ENCODE results near the gene PROB1. TPM values are rescaled to one million over a fixed set of nuclear protein-coding genes. Genes with fewer than 3 reads are reported as not detected.
"Not testable (repeated sequence)": the region's sequence is repeated elsewhere in the genome, so short reads cannot be mapped to it uniquely, and the experiment has no call there.

The PROB1 gene
- polyA plus RNA-seq, 3 donors = 0.32 to 1.3 (median 1.0) TPM

- H3K27ac ChIP-seq (ENCODE audit: low read depth, low read length) = no peak overlapping the region
Observed at GRCh38 chr5:139415869-139416268, 21.0 kb upstream of the PROB1 start.

GRCh38 chr5:139415221-139415861, 20.4 kb upstream of the PROB1 start:
- WGBS, 3 donors = 53 to 68% (median 64%) methylated on average over 8 of the region's 8 CpGs

GRCh38 chr5:139414581-139415130, 19.8 kb upstream of the PROB1 start:
- 72 to 82% (median 79%) methylated on average over 9 of the region's 9 CpGs for WGBS, 3 donors
- H3K27ac ChIP-seq (ENCODE audit: low read depth, low read length) = no peak overlapping the region

More at GRCh38 chr5:139415221-139415861, 20.4 kb upstream of the PROB1 start:
- H3K27ac ChIP-seq (ENCODE audit: low read depth, low read length) = no peak overlapping the region

GRCh38 chr5:139413963-139414362, 19.1 kb upstream of the PROB1 start:
- 77 to 89% (median 83%) methylated on average over 6 of the region's 6 CpGs for WGBS, 3 donors
- H3K27ac ChIP-seq (ENCODE audit: low read depth, low read length) = no peak overlapping the region

GRCh38 chr5:139413153-139413552, 18.2 kb upstream of the PROB1 start:
- no peak overlapping the region for H3K27ac ChIP-seq (ENCODE audit: low read depth, low read length)

GRCh38 chr5:139410993-139411828, 16.3 kb upstream of the PROB1 start:
- no peak overlapping the region for H3K27ac ChIP-seq (ENCODE audit: low read depth, low read length)
- 68 to 82% (median 79%) methylated on average over 17 of the region's 17 CpGs for WGBS, 3 donors

More at GRCh38 chr5:139413153-139413552, 18.2 kb upstream of the PROB1 start:
- WGBS, 3 donors = 96 to 99% (median 98%) methylated on average over 6 of the region's 6 CpGs

GRCh38 chr5:139410121-139410992, 15.5 kb upstream of the PROB1 start:
- 74 to 78% (median 77%) methylated on average over 6 of the region's 6 CpGs for WGBS, 3 donors
- no peak overlapping the region for H3K27ac ChIP-seq (ENCODE audit: low read depth, low read length)

GRCh38 chr5:139409116-139409515, 14.2 kb upstream of the PROB1 start:
- WGBS, 3 donors = 85 to 94% (median 89%) methylated on average over 5 of the region's 5 CpGs
- H3K27ac ChIP-seq (ENCODE audit: low read depth, low read length) = not testable (repeated sequence)

- 95 to 96% (median 95%) methylated on average over 7 of the region's 7 CpGs for WGBS, 3 donors
- H3K27ac ChIP-seq (ENCODE audit: low read depth, low read length) = no peak overlapping the region
Observed at GRCh38 chr5:139408191-139408590, 13.3 kb upstream of the PROB1 start.

- H3K27ac ChIP-seq (ENCODE audit: low read depth, low read length) = no peak overlapping the region
Observed at GRCh38 chr5:139407517-139407916, 12.6 kb upstream of the PROB1 start.

GRCh38 chr5:139406963-139407362, 12.1 kb upstream of the PROB1 start:
- 79 to 84% (median 82%) methylated on average over 2 of the region's 2 CpGs for WGBS, 3 donors

GRCh38 chr5:139404484-139404840, 9.6 kb upstream of the PROB1 start:
- no peak overlapping the region for H3K27ac ChIP-seq (ENCODE audit: low read depth, low read length)
- 58 to 66% (median 62%) methylated on average over 5 of the region's 5 CpGs for WGBS, 3 donors

More at GRCh38 chr5:139406963-139407362, 12.1 kb upstream of the PROB1 start:
- H3K27ac ChIP-seq (ENCODE audit: low read depth, low read length) = no peak overlapping the region

- 0 to 1% (median 1%) methylated on average over 41 of the region's 41 CpGs for WGBS, 3 donors
- H3K27ac ChIP-seq (ENCODE audit: low read depth, low read length) = peak within 1 kb of the TSS; percentile 38
Observed at GRCh38 chr5:139403787-139404483, 9.0 kb upstream of the PROB1 start, which contains the start of gene SPATA24. SPATA24 (minus strand) TSS chr5:139404089; CDS start chr5:139404060, 29 bp downstream.

GRCh38 chr5:139403418-139403786, 8.5 kb upstream of the PROB1 start:
- H3K27ac ChIP-seq (ENCODE audit: low read depth, low read length) = no peak overlapping the region
- WGBS, 3 donors = 20 to 24% (median 21%) methylated on average over 7 of the region's 7 CpGs

GRCh38 chr5:139402561-139403158, 7.8 kb upstream of the PROB1 start:
- 69 to 76% (median 74%) methylated on average over 7 of the region's 7 CpGs for WGBS, 3 donors
- H3K27ac ChIP-seq (ENCODE audit: low read depth, low read length) = no peak overlapping the region

GRCh38 chr5:139401546-139401945, 6.6 kb upstream of the PROB1 start:
- 91 to 96% (median 95%) methylated on average over 10 of the region's 10 CpGs for WGBS, 3 donors
- H3K27ac ChIP-seq (ENCODE audit: low read depth, low read length) = no peak overlapping the region

- 83 to 87% (median 85%) methylated on average over 6 of the region's 6 CpGs for WGBS, 3 donors
- H3K27ac ChIP-seq (ENCODE audit: low read depth, low read length) = no peak overlapping the region
Observed at GRCh38 chr5:139399501-139400121, 4.7 kb upstream of the PROB1 start.
